GM11168 (cell line): Measurements from ENCODE around the gene GSTA3.
"Not testable (repeated sequence)": the region's sequence is repeated elsewhere in the genome, so short reads cannot be mapped to it uniquely, and the experiment has no call there.

ENCODE experiments used
- in situ Hi-C: fragments of 300-500 bp; cut with MboI; formaldehyde crosslinking; loops from one replicate; pipeline ENCODE4 v1.12.0; 2022; ENCODE audit warnings: low sequenced_read_pairs; ENCODE audit not compliant: unreplicated experiment

The GSTA3 gene

DNA sequence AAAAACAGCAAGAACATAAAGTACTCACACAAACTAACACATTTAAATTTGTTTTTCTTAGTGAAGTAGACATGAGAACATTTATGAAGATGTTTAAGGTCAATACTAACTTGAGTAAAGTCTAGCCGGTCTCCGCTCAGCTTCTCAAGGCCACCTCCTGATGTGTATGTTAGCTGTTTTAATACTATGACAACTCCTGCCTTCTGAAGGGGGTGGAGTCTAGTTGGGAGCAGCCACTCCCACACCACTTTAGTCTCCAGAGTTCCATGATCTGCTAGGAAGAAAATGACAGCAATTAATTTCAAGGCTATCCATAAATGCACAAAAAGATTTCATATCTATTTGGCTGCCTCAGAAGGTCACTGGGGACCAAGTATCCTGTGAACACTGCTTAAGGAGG, at the start of gene GSTA3:
Gene GSTA3, minus strand, starts transcription at position 168 of the 400 bp plus-strand sequence. CDS start 3,864 bp downstream, outside the sequence.
- in situ Hi-C loops, result no loop called here

DNA sequence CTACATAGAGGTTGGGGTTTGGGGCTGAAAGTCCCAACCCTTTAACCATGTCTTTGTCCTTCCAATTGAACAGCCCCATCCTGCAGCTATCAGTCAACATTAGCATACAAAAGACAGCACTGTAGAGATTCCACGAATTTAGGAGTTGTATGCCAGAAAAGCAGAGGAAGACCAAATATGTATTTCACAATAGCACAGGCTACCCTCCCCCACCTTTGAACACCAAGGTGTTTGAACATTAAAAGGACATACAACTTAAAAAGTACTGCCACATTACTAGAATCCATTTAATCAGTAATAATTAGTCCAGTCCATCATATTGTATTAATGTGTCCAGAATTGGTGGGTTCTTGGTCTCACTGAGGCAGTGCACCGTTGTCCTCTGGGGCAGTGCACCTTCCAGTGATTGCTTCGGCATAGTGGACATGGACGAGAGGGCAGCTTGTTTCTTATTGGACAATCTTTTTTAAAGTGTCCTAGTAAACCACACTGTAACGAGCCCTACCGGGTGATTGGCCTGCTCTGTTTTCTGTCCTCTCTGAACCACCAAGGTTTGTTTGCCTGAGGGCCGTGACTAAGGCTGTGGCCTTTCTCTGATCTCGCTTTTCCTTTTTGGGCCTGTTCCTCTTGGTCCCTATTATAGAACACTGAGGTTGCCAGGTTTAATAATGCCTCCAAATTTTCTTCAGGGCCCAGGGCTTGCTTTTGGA, 49.2 kb upstream of the GSTA3 start:
- in situ Hi-C loops, result no loop called here

DNA sequence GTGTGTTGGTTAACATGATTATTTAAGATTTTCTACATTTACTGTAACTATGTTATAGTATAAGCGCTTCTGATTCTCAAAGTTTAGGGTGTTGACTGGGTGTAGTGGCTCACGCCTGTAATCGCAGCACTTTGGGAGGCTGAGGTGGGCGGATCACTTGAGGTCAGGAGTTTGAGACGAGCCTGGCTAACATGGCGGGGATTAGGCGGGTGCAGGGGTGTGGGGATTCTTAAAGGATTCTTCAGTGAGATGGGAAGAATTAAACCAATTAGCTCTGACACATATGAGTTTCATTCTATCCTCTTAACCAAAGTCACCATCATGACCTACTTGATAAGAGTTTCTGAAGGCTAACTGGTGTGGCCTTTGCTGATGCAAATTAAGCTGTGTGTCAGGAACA, 46.4 kb upstream of the GSTA3 start:
- in situ Hi-C loops, result no loop called here

DNA sequence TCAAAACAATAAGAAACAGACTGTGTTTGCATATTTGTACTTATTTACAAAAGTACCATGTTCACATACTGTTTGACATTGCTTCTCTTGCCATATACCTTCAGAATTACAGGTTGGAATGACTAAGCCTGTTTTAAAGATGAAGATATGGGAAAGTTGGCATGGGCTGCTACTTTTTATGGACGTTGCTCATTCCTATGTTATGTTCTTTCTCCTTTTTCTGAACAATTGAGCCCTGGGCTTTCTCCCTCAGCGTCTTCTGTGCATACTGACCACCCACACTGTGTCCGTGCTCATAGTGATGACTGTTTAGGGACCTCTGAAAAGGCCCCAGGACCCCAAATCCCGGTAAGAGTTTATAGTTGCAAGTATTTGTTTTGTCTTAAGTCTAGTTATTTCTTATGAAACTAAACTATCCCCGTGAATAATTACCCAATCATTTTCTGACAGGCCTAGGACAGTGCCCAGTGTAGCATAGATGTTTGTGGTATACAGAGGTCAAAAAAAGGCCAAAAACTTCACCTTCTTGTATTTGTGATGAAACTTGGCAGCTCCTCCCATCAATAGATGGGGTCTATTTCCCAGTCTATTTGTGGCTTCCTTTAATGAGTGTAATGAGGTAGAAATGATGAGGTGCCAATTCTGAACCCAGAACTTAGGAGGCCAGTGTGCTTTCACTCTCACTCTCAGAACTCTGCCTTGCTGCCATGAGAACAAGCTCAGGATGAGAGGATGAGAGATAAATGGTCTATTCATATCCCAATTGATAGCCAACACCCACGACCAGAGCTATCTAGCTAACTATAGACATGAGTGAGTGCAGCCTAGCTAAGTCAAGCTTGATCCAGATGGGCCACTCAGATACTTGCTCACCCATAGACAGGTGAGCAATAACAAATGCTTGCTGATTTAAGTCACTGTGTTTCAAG, 44.7 kb upstream of the GSTA3 start:
- in situ Hi-C loops, result no loop called here

DNA sequence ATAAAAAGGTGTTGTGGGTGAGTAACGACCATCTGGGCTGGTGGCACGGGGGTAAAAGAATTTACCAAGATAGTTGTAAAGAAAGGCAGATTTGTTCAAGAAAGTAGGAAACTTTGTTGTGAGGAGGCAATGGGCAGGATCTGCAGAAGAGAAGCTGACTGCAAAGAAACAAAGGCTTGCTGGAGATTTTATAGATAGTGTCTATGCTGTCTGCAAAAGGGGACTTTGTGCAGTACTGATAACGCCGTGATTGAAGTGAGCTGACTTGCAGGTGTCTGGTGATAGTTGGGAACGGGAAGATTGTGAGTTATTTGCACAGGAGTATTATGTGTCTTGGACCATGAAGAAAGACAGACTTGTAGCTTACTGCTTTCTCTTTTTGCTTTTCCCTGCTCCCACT, 36.8 kb upstream of the GSTA3 start:
- in situ Hi-C loops, result no loop called here

DNA sequence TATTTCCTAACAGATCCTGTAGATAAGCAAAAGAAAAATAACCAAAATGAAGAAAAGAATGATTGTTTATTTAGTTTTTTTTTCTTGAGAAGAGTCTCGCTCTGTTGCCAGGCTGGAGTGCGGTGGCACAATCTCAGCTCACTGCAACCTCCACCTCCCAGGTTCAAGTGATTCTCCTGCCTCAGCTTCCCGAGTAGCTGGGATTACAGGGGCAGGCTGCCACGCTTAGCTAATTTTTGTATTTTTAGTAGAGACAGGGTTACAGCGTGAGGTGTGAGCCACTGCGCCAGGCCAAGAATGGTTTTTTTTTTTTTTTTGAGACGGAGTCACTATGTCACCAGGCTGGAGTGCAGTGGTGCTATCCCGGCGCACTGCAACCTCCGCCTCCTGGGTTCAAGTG, 33.3 kb upstream of the GSTA3 start:
- in situ Hi-C loops, result not testable (repeated sequence)

DNA sequence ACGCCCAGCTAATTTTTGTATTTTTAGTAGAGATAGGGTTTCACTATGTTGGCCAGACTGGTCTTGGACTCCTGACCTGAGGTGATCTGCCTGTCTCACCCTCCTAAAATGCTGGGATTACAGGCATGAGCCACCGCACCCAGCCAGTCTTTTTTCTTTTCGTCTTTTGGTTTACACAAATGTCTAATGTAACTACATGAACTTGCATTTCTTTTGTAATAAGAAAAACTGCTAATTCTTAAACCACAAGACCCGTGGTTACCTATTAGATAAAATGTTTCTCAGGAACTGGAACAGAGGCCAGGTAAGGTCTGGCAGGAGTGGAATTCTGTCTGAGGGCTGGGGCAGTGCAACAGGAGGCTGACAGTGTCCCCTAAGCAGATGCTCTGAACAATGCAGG, 32.7 kb upstream of the GSTA3 start:
- in situ Hi-C loops, result no loop called here

DNA sequence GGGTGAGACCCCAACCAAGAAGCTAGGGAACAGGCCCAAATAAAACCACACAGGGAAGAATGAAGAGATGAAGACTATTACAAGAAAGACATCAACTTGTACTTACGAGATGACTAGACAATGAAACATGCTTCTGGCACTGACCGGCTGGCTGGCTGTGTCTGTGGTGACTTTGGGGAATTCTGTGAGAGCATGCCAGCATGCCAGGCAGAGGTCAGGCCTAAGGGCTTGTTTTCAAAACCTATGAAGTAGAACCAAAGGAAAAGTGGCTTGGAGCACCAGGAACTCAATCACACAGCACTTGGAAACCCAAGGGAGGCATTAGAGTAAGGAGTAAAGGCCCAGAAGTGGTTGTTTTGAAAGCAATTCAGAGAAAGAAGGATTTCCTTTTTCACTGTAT, 28.4 kb upstream of the GSTA3 start:
- in situ Hi-C loops, result no loop called here

DNA sequence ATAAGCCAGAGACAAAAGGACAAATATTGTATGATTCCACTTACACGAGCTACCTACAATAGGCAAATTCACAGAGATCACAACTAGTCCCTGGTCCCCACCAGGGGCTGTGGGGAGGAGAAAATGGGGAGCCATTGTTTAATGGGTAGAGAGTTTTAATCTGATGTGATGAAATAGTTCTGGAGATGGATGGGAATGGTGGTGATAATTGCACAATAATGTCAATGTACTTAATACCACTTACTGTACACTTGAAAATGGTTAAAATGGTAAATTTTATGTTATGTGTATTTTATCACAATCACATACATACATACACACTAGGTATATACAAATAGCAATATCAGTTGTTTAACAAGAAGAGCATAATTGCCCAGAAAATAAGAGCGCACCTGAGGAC, 24.3 kb upstream of the GSTA3 start:
- in situ Hi-C loops, result no loop called here

DNA sequence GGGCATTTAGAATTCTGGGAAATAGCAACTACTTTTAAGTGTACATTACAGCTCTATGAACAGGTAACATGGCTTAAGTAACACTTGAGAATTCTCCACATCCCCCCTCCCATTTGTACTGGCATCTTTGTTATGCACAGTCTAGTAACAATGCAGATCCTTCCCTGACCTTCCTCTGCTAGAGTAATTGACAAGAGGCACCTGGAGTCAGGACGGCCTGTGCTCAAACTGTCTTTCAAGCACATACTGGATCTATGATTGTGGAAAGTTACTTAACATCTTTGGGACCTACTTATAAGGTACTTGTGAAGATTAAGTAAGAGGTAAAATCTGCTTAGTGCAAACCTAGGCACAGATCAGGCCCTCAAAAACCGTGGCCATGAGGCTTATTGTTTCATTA, 21.9 kb upstream of the GSTA3 start:
- in situ Hi-C loops, result no loop called here

DNA sequence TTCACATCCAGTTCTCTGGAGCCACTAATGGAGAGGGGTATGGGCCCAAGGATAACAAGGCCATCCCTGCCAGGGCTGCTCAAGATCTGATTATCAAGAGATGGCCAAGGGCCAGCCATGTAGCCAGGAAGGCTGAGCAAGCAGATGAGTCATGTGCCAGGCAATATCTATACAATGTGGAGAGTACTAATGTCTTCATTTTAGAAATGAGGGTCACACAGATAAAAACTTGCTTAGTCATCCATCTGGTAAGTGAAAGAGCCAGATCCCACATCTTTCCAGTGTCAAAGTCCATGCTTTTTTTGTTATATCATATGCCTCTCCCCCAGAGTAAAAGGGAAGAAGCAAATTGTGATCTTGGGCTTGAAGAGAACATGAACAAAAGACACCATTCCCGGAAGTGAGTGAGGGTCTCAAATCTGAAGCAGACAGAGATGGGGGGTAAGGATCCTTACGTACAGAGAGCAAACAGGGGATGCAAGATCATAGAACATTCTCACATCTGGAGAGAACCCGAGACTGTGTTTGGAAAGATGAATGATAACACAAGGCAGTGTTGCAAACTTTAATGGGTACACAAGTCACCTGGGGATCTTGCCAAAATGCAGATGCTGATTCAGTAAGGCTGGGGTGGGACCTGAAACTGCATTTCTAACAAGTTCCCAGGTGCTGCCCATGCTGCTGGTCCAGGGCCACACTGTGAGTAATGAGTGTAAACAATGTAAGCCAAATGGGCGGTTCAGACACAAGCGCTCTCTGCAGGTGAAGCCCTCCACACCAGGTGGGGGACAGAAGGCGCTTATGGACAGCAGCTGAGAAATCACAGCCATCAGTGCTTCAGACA, 20.0 kb upstream of the GSTA3 start:
- in situ Hi-C loops, result no loop called here

DNA sequence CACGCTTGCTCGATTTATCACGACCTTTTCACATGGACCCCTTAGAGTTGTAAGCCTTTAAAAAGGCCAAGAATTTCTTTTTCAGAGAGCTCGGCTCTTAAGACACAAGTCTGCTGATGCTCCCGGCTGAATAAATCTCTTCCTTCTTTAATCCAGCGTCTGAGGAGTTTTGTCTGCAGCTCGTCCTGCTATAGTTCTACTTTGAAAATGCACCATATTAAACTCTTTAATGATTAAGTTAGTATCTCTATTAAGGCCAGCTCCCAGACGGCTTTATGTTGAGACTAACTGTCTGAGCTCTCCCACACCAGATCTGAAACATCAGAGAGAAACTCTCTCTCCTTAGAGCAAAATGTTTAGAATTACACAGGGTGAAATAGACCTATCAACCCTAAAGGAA, 18.0 kb upstream of the GSTA3 start:
- in situ Hi-C loops, result no loop called here

DNA sequence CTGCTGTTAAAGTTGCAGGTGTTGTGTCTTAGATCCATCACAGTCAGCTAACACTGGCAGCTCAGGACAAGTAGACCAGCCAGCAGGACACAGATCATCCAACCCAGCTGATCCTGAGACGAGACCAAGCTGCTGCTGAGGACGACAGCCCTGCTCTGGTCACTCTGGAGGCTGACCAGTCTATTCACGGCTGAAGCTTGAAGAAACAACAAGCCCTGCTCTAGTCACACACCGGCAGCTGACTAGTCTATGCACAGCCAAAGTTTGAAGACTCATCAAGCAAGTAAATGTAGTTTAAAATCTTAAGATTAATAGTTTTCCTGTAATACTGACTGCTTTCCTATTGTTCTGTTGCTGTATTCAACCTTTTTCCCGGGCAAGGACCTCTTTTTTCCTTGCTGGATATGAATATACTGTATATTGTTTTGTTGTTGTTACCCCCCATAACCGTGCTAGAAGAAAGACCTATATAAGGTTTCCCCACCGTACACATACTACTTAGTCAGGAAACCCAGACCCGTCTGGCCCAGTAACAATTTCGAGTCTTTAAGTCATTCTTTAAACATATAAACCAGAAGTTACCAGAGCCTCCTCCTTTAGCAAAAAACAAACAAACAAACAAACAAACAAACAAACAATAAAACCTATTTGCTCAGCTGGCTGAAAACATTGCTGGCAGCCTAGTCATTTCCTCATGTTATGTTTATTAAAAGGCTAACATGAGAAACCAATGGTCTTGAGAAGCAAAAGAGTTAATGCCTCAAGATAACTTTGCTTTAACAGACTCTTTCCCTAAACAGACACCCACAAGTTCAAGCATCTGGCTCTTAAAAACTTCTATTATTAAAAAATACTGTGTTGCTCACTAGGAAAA, 16.7 kb upstream of the GSTA3 start:
- in situ Hi-C loops, result no loop called here

DNA sequence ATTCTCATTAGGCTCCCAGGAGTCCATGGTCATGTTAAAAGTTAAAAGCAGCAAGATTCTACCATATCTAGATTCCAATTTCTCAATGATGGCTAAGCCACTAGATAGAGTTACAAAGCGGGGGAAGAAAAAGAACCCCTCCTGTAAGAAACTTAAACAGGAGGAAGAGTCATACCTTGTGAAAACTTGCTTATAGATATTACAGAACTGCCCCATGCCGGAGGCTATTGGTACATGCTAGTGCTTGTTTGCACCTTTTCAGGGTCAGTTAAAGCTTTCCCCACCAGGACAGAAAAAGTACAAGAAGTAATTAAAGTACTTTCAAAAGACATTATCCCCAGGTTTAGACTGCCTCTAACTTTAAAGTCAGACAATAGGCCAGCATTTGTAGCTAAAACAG, 15.5 kb upstream of the GSTA3 start:
- in situ Hi-C loops, result no loop called here

DNA sequence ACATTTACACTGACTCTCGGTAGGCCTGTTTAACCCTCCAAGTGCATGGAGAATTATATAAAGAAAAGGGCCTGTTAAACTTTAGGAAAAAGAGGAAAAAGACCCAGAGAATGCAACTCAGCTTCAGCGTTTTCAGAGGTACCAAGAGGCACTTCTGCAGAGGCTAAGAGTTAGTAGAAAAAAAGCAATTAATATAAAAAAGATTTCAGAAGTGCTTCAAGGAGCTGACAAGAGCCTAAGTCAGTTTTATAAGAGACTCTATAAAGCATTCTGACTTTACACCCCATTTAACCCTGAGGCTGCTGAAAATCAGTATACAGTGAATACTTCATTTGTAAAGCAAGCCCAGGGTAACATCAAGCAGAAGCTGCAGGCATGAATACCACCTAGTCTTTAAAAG, 14.2 kb upstream of the GSTA3 start:
- in situ Hi-C loops, result not testable (repeated sequence)

DNA sequence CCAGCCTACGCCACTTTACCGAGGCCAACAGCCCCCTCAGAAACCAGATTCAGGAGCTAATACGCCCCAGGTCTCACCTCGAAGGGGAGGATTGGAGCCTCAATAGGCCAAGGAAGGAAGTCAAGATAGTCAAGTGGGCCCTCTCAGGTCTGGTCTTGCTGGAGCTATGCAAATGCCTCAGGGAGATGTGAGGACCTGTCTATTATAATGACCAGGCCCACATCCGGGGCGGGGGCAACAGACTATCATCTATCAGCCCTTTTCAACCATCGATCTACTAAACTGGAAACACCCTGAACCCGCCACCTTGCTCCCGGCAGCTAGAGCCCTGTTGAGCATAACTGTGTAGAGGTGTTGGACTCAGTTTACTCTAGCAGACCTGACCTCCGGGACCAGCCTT, 12.7 kb upstream of the GSTA3 start:
- in situ Hi-C loops, result no loop called here

DNA sequence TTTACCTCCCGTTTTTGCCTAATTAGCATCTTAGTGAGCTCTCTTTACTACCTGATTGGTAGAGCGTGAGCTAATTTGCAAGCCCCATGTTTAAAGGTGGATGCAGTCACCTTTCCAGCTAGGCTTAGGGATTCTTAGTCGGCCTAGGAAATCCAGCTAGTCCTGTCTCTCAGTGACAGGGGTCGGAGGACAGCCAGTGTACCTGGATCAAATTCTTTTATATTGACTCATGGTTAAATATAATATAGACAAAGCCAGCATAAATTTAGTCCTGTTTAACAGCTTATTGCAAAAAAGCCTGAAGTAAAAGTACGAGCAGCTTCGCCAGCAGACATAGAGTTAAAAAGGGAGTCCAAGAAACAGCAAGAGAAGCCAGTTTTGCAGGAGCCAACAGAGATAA, 12.2 kb upstream of the GSTA3 start:
- in situ Hi-C loops, result no loop called here

DNA sequence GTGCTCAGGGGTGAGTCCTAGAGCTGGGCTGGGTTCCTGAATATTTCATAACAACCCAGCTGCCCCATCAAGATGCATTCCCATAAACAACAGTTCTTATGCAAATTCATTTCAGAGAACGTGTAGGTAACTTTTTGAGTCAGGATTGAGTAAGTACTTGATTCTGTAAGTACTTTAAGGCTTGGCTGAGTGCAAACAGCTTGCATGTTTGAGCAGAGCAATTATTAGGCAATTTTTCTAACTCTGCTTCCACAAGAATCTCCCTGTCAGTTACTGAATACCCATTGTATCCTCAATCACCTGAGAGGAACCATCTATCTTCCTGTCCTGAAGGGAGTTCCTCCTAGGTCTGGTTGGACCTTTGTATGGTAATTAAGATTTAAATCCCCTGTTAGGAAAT, 10.0 kb upstream of the GSTA3 start:
- in situ Hi-C loops, result not testable (repeated sequence)

DNA sequence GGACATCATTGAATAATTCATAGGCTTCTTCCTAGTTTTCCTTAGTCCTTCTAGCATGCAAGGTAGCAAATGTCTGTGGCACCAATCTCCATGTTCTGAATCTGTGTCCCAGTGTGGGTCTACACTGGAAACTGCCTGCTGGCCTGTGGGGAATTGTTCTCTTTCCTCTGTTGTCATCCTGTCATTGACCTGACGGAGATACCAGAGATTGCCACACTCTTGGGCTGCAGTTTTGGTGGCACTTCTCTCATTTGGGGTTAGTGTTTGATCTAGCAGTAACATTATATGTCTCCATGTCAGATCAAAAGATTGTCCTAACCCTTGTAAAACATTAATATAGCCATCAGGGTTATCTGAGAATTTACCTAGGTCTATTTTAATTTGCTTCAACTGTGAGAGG, 9.3 kb upstream of the GSTA3 start:
- in situ Hi-C loops, result not testable (repeated sequence)
